Endodermal cell (in vitro differentiated cells): ENCODE results near the gene COL18A1. TPM values are rescaled to one million over a fixed set of nuclear protein-coding genes. Genes with fewer than 3 reads are reported as not detected.
A peak's percentile ranks its signal among the peaks of the same experiment; 100 is the strongest.

Experiments
- DNase-seq: peaks from one replicate; pipeline ENCODE4 v3.0.0-alpha.2; 2017
- H3K27ac ChIP-seq: 2 replicates; pipeline ENCODE4 v1.5.1; 2013; ENCODE audit warnings: mild to moderate bottlenecking, low read depth, low read length, moderate library complexity
- H3K27me3 ChIP-seq: 2 replicates; pipeline ENCODE4 v1.6.1; 2013; ENCODE audit warnings: mild to moderate bottlenecking, low read length, moderate library complexity; ENCODE audit not compliant: insufficient read depth, control insufficient read depth, poor library complexity, severe bottlenecking
- H3K36me3 ChIP-seq: 2 replicates; pipeline ENCODE4 v1.7.0; 2013; ENCODE audit warnings: mild to moderate bottlenecking, low read length, moderate library complexity; ENCODE audit not compliant: control insufficient read depth, insufficient read depth
- H3K4me1 ChIP-seq: one replicate; pipeline ENCODE4 v1.7.0; 2013; ENCODE audit warnings: low read length; ENCODE audit not compliant: control insufficient read depth, insufficient read depth
- H3K4me3 ChIP-seq: 2 replicates; pipeline ENCODE4 v1.5.1; 2013; ENCODE audit warnings: mild to moderate bottlenecking, low read length, moderate library complexity
- H3K9ac ChIP-seq: 2 replicates; pipeline ENCODE4 v1.6.1; 2013; ENCODE audit warnings: mild to moderate bottlenecking, low read length, moderate library complexity; ENCODE audit not compliant: poor library complexity, severe bottlenecking; ENCODE audit errors: extremely low read depth
- H3K9me3 ChIP-seq: 2 replicates; pipeline ENCODE4 v1.6.1; 2013; ENCODE audit warnings: mild to moderate bottlenecking, low read length, moderate library complexity; ENCODE audit not compliant: control insufficient read depth
- H3K27ac Mint-ChIP-seq: 2 replicates; pipeline ENCODE4 v1.8.0; 2020; ENCODE audit warnings: mixed read lengths
- H3K27me3 Mint-ChIP-seq: 2 replicates; pipeline ENCODE4 v1.8.0; 2021; ENCODE audit warnings: mild to moderate bottlenecking, mixed read lengths; ENCODE audit not compliant: insufficient read depth
- H3K36me3 Mint-ChIP-seq: 2 replicates; pipeline ENCODE4 v1.8.0; 2020; ENCODE audit warnings: low read depth, mixed read lengths
- H3K4me1 Mint-ChIP-seq: 2 replicates; pipeline ENCODE4 v1.8.0; 2020; ENCODE audit warnings: mixed read lengths
- H3K4me3 Mint-ChIP-seq: 2 replicates; pipeline ENCODE4 v1.8.0; 2020; ENCODE audit warnings: mild to moderate bottlenecking, moderate library complexity, mixed read lengths
- H3K9me3 Mint-ChIP-seq: 2 replicates; pipeline ENCODE4 v1.8.0; 2020; ENCODE audit warnings: mild to moderate bottlenecking, mixed read lengths
- WGBS, 2 experiments: methylation state at CpG; one replicate each; pipeline versions ENCODE4 v1.1.5 to v1.1.7; 2013; ENCODE audit warnings: missing lambda C conversion rate in 2 of 2, mixed read lengths in 1 of 2; ENCODE audit not compliant: insufficient coverage in 1 of 2, insufficient read length in 1 of 2; 5-methylcytosine and 5-hydroxymethylcytosine counted together
- total RNA-seq, 2 donors: library from RNA; stranded (reverse); fragmentation: NEBNext Ultra II Directional in 1 of 2; extraction: Animal tissue kit (Norgen Biotek cat#: 25700) in 1 of 2; gene quantifications; 2 replicates in 1 of 2; 3 replicates in 1 of 2; pipeline ENCODE4 v1.2.1, GENCODE V29; 2021
- TF ChIP-seq, protein P1 (sequence below): fragments of 200-600 bp; sonication (generic); conservative IDR thresholded peaks from 2 replicates; pipeline ENCODE4 v1.5.0; 2021; ENCODE audit warnings: antibody characterized with exemption, mild to moderate bottlenecking

Gene COL18A1
- total RNA-seq, 2 donors from 2014 or later, result 332 to 398 TPM

DNA sequence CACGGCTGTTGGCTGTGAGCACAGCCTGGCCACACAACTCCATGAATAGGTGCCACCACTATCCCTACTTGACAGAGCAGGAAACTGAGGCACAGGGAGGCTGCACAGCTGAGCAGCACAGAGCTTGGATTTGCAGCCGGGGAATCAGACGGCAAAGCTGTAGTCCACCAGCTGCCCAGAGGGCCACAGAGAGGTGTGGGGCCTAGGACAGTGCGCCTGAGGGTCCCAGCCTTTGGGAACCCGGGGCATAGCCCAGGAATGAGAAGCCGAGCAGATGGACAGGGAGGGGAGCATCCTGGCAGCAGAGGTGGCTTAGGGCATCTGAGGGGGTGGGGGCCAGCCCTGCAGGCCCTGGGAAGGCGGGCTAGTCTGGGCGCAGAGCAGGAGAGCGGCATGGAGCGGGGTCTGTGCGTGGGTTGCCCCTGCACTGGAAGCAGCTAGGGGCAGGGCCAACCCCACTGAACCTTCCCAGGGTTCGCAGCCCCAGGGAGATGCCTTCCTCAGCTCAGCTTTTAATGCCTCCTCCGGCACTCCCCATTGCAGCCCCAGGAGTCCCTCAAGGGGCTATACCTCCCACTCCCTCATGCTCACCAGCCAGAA lies 46.2 kb upstream of the COL18A1 start:
- H3K4me3 Mint-ChIP-seq, result no peak overlapping the region

GRCh38 chr21:45359451-45360217 lies 45.3 kb upstream of the COL18A1 start:
- peaks cover 65% of the 10 kb centered on the region for H3K4me1 Mint-ChIP-seq
- peaks cover 54% of the 10 kb centered on the region for H3K4me1 ChIP-seq

More for the DNA sequence above, 46.2 kb upstream of the COL18A1 start:
- H3K4me1 ChIP-seq, result peaks cover 48% of the 10 kb centered on the region
- Mint-ChIP-seq H3K4me1 (peaks cover 57% of the 10 kb centered on the region), H3K27me3 (no peaks in the 10 kb centered on the region), H3K36me3 (no peaks in the 10 kb centered on the region), H3K9me3 (no peaks in the 10 kb centered on the region), H3K27ac (peak overlapping the region; percentile 82)
- H3K27ac ChIP-seq, result no peak overlapping the region
- TF ChIP-seq, protein P1, sequence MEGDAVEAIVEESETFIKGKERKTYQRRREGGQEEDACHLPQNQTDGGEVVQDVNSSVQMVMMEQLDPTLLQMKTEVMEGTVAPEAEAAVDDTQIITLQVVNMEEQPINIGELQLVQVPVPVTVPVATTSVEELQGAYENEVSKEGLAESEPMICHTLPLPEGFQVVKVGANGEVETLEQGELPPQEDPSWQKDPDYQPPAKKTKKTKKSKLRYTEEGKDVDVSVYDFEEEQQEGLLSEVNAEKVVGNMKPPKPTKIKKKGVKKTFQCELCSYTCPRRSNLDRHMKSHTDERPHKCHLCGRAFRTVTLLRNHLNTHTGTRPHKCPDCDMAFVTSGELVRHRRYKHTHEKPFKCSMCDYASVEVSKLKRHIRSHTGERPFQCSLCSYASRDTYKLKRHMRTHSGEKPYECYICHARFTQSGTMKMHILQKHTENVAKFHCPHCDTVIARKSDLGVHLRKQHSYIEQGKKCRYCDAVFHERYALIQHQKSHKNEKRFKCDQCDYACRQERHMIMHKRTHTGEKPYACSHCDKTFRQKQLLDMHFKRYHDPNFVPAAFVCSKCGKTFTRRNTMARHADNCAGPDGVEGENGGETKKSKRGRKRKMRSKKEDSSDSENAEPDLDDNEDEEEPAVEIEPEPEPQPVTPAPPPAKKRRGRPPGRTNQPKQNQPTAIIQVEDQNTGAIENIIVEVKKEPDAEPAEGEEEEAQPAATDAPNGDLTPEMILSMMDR, result no peak
- 96 to 99% methylated on average over 10 to 13 of the region's 13 CpGs for WGBS, 2 experiments
- no peaks in the 10 kb centered on the region for H3K9me3 ChIP-seq
- no peaks in the 10 kb centered on the region for H3K27me3 ChIP-seq
- H3K9ac ChIP-seq, result no peak overlapping the region
- DNase-seq, result no peak
- no peaks in the 10 kb centered on the region for H3K36me3 ChIP-seq
- no peak overlapping the region for H3K4me3 ChIP-seq

More at GRCh38 chr21:45359451-45360217, 45.3 kb upstream of the COL18A1 start:
- no peaks in the 10 kb centered on the region for H3K36me3 ChIP-seq
- no peak overlapping the region for H3K4me3 ChIP-seq
- no peaks in the 10 kb centered on the region for H3K27me3 ChIP-seq
- no peak for DNase-seq
- no peaks in the 10 kb centered on the region for H3K9me3 ChIP-seq
- Mint-ChIP-seq H3K36me3 (no peaks in the 10 kb centered on the region), H3K9me3 (no peaks in the 10 kb centered on the region), H3K27me3 (no peaks in the 10 kb centered on the region), H3K27ac (peak overlapping the region; percentile 82), H3K4me3 (no peak overlapping the region)
- H3K27ac ChIP-seq, result no peak overlapping the region
- TF ChIP-seq, protein P1, result no peak
- WGBS, 2 experiments, result 82 to 93% methylated on average over 9 to 26 of the region's 26 CpGs
- H3K9ac ChIP-seq, result no peak overlapping the region
